Right hindlimb (tissue), 1 donor: Measurements from ENCODE around the gene SDHAF1.
"Not testable (repeated sequence)": the region's sequence is repeated elsewhere in the genome, so short reads cannot be mapped to it uniquely, and the experiment has no call there.

Experiments used
- DNase-seq: peaks from one replicate; pipeline ENCODE4 v3.0.0-alpha.2; 2018

The SDHAF1 gene

GRCh38 chr19:35995048-35995993 is at the start of gene SDHAF1:
SDHAF1 (plus strand) TSS chr19:35995188; CDS start chr19:35995275, 87 bp downstream.
- DNase-seq: peak; percentile 96

GRCh38 chr19:35946203-35946602 is 48.8 kb upstream of the SDHAF1 start:
- no peak for DNase-seq

- DNase-seq: no peak
Measured at GRCh38 chr19:35949131-35949530, 45.9 kb upstream of the SDHAF1 start.

- no peak for DNase-seq
Measured at GRCh38 chr19:35955881-35956634, 38.9 kb upstream of the SDHAF1 start.

GRCh38 chr19:35957411-35957810 is 37.6 kb upstream of the SDHAF1 start:
- DNase-seq: not testable (repeated sequence)

- no peak for DNase-seq
Measured at GRCh38 chr19:35958660-35959039, 36.3 kb upstream of the SDHAF1 start.

GRCh38 chr19:35959040-35959967 is 35.7 kb upstream of the SDHAF1 start:
- no peak for DNase-seq

GRCh38 chr19:35959968-35960320 is 35.0 kb upstream of the SDHAF1 start:
- no peak for DNase-seq

GRCh38 chr19:35960432-35960972 is 34.5 kb upstream of the SDHAF1 start:
- DNase-seq: no peak

- peak; percentile 72 for DNase-seq
Measured at GRCh38 chr19:35963514-35963913, 31.5 kb upstream of the SDHAF1 start.

- no peak for DNase-seq
Measured at GRCh38 chr19:35966771-35967170, 28.2 kb upstream of the SDHAF1 start.

- no peak for DNase-seq
Measured at GRCh38 chr19:35973487-35973886, 21.5 kb upstream of the SDHAF1 start.

- no peak for DNase-seq
Measured at GRCh38 chr19:35975608-35976214, 19.3 kb upstream of the SDHAF1 start.

GRCh38 chr19:35977446-35978222 is 17.4 kb upstream of the SDHAF1 start:
- no peak for DNase-seq

- no peak for DNase-seq
Measured at GRCh38 chr19:35978271-35978670, 16.7 kb upstream of the SDHAF1 start.

- DNase-seq: no peak
Measured at GRCh38 chr19:35978832-35979365, 16.1 kb upstream of the SDHAF1 start.

- DNase-seq: not testable (repeated sequence)
Measured at GRCh38 chr19:35980997-35981396, 14.0 kb upstream of the SDHAF1 start.

- DNase-seq: no peak
Measured at GRCh38 chr19:35983177-35983576, 11.8 kb upstream of the SDHAF1 start.

GRCh38 chr19:35986111-35986510 is 8.9 kb upstream of the SDHAF1 start:
- DNase-seq: no peak

- no peak for DNase-seq
Measured at GRCh38 chr19:35986664-35987570, 8.1 kb upstream of the SDHAF1 start.
